NCI-H345 treated with DMSO at 0.1 percent for 48 hours (cell line): ENCODE results near the gene RSPO1.

Experiments used
- DNase-seq: peaks from one replicate; lab custom pipeline; 2025; ENCODE audit not compliant: unreplicated experiment; lab: John Stamatoyannopoulos, UW

Gene RSPO1

GRCh38 chr1:37657620-37658412 is 23.1 kb upstream of the RSPO1 start:
- DNase-seq: no peak

- DNase-seq: no peak
These were observed 22.2 kb upstream of the RSPO1 start for GRCh38 chr1:37656881-37657280.

GRCh38 chr1:37656026-37656425 is 21.3 kb upstream of the RSPO1 start:
- no peak for DNase-seq

- no peak for DNase-seq
These were observed 20.6 kb upstream of the RSPO1 start for GRCh38 chr1:37655274-37655673.

- no peak for DNase-seq
These were observed 19.2 kb upstream of the RSPO1 start for GRCh38 chr1:37653906-37654305.

DNA sequence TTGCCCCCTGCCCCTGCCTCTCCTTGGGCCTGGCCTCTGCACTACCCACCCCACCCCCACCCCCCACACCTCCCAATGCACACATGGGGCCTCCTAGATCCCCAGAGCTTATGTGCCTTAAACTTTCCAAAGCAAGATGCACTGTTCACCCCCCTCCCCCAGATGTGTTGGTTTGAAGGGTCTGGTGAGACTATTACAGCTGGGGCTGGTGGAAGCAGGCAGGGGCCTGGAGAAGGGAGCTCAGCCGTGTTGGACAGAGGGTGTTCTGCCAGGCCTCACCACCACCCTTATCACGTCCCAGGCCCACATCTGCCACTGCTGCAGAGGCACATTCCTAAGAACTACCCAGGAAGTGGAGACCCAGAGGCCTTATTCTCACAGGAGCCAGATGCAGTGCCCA is 18.3 kb upstream of the RSPO1 start:
- DNase-seq: no peak

DNA sequence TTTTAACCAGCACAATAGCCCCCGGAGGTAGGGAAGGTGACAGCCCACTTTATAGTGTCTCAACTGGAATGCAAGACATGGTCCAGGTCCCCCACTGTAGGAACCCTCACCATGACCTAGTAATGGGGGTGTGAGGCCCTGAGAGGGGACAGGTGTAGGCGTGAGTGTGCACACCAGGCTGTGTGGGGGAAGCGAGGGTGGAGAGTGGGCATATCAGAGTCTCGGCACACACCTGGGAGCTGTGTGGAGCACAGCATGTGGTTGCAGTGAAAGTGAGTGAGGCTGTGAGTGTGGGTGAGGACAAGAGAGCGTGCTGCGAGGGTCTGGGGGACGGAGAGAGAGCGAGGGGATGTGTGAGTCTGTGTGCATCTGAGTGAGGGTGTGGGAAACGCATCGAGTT is 17.1 kb upstream of the RSPO1 start:
- DNase-seq: no peak

GRCh38 chr1:37650721-37651120 is 16.0 kb upstream of the RSPO1 start:
- no peak for DNase-seq

- DNase-seq: no peak
These were observed 15.5 kb upstream of the RSPO1 start for GRCh38 chr1:37650173-37650572.

DNA sequence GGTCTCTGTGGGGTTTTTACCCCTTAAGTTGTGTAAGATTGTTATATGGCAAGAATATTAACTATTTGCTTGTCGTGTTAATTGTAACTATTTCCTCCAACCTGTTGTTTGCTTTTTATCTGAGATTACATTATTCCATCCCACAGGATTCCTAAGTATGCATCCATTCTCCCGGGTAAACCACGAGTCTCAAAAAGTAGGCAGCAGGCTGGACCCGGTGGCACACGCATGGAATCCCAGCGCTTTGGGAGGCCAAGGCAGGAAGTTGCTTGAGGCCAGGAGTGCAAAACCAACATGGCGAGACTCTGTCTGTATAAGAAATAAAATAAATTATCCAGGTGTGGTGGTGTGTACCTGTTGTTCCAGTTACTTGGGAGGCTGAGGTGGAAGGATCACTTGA is 12.6 kb upstream of the RSPO1 start:
- DNase-seq: no peak

- DNase-seq: no peak
These were observed 6.4 kb upstream of the RSPO1 start for GRCh38 chr1:37641059-37641458.

DNA sequence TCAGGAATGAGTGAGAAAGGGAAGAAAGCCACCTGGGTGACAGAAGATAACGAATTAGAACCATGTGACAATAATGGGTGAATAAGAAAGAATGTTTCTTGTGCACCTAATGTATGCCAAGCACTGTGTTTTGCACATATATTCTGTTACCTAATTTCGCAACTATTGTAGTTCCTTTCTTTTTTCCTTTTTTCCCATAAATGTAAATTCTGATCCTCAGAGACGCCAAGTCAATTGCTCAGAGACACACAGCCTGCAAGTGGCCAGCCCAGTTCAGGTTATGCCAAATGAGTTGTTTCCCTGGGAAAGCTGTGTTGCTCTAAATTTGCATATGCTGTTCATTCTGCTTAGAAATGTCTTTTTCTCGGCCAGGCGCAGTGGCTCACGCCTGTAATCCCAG is 1.7 kb upstream of the RSPO1 start:
- DNase-seq: no peak

DNA sequence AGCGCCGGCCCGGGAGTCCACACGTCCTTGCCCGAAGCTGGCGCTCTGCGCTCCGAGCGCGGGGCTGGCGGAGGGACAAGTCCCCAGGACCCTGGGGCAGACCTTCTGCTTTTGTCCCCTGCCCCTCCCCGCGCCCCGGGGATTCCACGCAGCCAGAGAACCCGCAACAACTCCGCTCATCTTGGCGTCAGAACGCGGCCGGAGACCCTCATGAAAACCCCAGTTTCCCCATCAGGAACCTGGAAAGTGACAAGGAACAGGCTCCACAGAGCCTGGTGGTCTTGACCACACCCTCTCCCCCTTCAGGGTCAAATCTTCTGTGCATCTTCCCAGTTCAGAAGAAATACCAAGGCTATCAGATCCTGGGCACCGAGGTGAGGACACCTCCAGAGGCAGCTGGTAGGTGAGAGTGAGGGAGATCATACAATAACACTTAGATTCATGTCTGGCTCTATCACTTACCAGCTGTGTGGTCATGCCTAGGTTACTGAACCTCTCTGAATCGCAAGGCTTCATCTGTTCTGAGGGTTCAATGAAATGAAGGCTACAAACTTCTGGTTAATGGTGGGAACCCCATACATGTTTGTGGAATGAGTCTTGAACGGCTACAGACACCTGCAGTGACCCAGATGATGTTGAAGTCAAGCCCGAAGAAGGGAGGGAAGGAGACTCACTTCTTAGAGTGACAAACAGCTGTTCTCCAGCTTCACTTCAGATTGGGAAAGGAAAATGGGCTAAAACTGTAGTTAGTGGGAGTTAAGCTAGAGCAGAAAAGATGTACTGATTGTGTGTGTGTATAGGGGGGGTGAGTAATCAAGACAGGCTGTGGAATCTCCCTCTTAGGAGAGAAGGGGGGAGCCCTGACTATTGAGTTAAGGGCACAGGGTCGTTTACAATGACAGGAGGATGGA is 555 bp upstream of the RSPO1 start:
- no peak for DNase-seq

- no peak for DNase-seq
These were observed 801 bp downstream of the RSPO1 start for GRCh38 chr1:37633938-37634243.

GRCh38 chr1:37633040-37633937 is 1.4 kb downstream of the RSPO1 start:
- DNase-seq: no peak

DNA sequence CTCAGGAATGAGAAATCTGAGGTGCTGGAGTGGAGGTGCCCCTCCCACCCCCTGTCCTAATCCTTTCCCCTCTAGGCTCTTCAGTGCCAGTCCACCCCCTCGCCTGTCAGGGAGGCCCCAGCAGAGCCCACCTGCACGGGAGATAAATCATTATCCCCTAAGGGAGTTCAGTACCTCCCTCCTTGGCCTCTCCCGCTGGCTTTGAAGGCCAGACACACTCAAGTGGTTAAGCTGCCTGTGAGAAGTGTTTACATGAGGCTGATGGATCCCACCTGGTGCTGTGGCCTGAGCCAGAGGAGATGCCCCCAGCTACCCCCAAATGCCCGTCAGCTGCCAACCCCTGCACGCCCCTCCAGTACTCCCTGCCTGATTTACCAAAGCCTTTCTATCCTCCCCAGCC is 3.7 kb downstream of the RSPO1 start:
- no peak for DNase-seq

GRCh38 chr1:37630426-37631028 is 4.2 kb downstream of the RSPO1 start:
- no peak for DNase-seq

GRCh38 chr1:37629726-37630425 is 4.8 kb downstream of the RSPO1 start:
- DNase-seq: no peak

- no peak for DNase-seq
These were observed 5.7 kb downstream of the RSPO1 start for GRCh38 chr1:37629008-37629407.

DNA sequence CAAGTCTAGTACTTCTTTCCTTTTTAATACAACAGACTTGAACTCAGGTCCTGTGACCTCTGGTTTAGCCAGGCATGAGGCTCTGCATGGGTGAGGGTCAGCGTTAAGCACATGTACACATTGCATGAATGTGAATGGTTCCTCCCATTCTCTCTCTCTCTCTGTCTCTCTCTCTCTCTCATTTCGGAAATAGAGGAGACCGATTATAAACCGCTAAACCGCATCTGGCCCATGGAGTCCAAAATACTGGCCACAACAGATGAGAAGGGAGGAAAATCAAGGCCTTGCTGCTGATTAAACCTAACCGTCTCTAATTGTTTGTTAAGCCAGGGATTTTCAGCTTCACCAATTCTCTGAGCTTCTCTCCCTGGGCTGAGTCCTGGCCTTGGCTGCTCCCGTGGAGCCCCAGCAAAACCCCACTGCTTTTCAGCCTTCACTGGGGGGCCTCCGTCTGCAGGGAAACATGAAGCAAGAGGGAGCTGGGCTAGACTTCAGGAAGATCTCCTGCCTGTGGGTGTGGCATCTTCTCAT is 6.6 kb downstream of the RSPO1 start:
- no peak for DNase-seq
